Breast epithelium (tissue), 4 donors: Measurements from ENCODE around the gene KAT2B. TPM values are rescaled to one million over a fixed set of nuclear protein-coding genes. Genes with fewer than 3 reads are reported as not detected.

ENCODE experiments used
- DNase-seq, 2 donors: peaks; one replicate each; pipeline ENCODE4 v3.0.0-alpha.2; 2019; ENCODE audit warnings: low spot score in 2 of 2
- H3K27ac ChIP-seq, 2 donors: fragments of 200-600 bp; sonication (generic) in 1 of 2; one replicate each; pipeline ENCODE4 v1.5.1; 2016 to 2019; ENCODE audit warnings: mild to moderate bottlenecking in 1 of 2
- H3K27me3 ChIP-seq, 2 donors: fragments of 200-600 bp; sonication (generic) in 1 of 2; one replicate each; pipeline versions ENCODE4 v1.5.1 to v1.6.0; 2017 to 2019; ENCODE audit warnings: control low read depth in 1 of 2, mild to moderate bottlenecking in 1 of 2
- H3K36me3 ChIP-seq: fragments of 200-600 bp; one replicate; pipeline ENCODE4 v1.5.1; 2019
- H3K4me1 ChIP-seq, 2 donors: fragments of 200-600 bp; sonication (generic); one replicate each; pipeline ENCODE4 v1.5.1; 2016 to 2019; ENCODE audit warnings: control low read depth in 1 of 2
- H3K4me3 ChIP-seq, 3 donors: fragments of 200-600 bp; sonication (generic); 1 replicate in 2 of 3; 2 replicates in 1 of 3; pipeline ENCODE4 v1.5.1; 2016 to 2019; ENCODE audit warnings: mild to moderate bottlenecking in 3 of 3, moderate library complexity in 2 of 3
- H3K9me3 ChIP-seq, 2 donors: fragments of 200-600 bp; sonication (generic) in 1 of 2; one replicate each; pipeline ENCODE4 v1.5.1; 2016 to 2019; ENCODE audit warnings: control low read depth in 1 of 2
- POLR2A ChIP-seq: fragments of 450-650 bp; IDR thresholded peaks from one replicate; pipeline ENCODE4 v1.6.1; 2016; ENCODE audit warnings: antibody characterized with exemption, mild to moderate bottlenecking, moderate library complexity
- POLR2AphosphoS5 ChIP-seq, 3 donors: sonication (generic); formaldehyde crosslinking; IDR thresholded peaks; one replicate each; pipeline ENCODE4 v1.6.1; 2017; ENCODE audit warnings: antibody characterized with exemption in 3 of 3
- intact Hi-C: fragments of 100-400 bp; cut with DNase I; formaldehyde crosslinking; loops from one replicate; pipeline ENCODE4 v1.15.1; 2023; ENCODE audit warnings: low total_unique reads
- total RNA-seq, 3 donors: library from RNA; depleted of rRNA; stranded (reverse); fragments of >200 nt; gene quantifications; one replicate each; pipeline ENCODE4 v1.1.0, GENCODE V29; 2016
- TF ChIP-seq, protein P1 (sequence below), 3 donors: fragments of 450-650 bp; IDR thresholded peaks; one replicate each; pipeline ENCODE4 v1.5.1; 2016 to 2017; ENCODE audit warnings: antibody characterized with exemption in 3 of 3, mild to moderate bottlenecking in 3 of 3, moderate library complexity in 3 of 3

The KAT2B gene
- total RNA-seq, 3 donors from 2014 or later: 22.6 to 34.7 (median 34.0) TPM

DNA sequence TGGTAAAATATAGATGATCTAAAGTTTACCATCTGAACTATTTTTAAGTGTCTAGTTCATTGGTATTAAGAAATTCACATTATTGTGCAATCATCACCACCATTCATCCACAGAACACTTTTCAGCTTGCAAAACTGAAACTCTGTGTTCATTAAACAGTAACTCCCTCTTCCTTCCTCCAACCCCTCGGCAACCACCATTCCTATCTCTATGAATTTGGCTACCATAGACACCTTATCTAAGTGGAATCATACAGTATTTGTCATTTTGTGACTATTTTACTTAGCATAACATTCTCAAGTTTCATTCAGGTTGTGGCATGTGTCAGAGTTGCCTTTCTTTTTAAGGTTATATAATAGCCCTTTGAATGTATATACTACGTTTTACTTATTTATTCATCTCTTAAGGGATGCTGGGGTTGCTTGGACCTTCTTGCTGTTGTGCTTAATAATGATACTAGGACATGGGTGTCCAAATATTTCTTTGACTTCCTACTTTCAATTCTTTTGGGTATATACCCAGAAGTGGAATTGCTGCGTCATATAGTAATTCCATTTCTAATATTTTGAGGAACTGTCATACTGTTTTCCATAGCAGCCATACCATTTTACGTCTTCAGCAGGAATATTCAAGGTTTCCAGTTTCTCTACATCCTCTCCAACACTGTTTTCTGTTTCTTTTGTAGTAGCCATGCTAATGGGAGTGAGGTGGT, 20.9 kb downstream of the KAT2B start:
- peaks cover 2 to 12% of the 10 kb centered on the region in 2 donors for H3K4me1 ChIP-seq
- H3K27ac ChIP-seq: peak overlapping the region; percentile 56 to 60
- H3K9me3 ChIP-seq: no peaks in the 10 kb centered on the region
- intact Hi-C loops: no loop called here
- H3K4me3 ChIP-seq: peak overlapping the region in 1 of 3 donors; percentile 25
- no peaks in the 10 kb centered on the region for H3K27me3 ChIP-seq
- no peak for DNase-seq
- H3K36me3 ChIP-seq: no peaks in the 10 kb centered on the region
- TF ChIP-seq, protein P1, sequence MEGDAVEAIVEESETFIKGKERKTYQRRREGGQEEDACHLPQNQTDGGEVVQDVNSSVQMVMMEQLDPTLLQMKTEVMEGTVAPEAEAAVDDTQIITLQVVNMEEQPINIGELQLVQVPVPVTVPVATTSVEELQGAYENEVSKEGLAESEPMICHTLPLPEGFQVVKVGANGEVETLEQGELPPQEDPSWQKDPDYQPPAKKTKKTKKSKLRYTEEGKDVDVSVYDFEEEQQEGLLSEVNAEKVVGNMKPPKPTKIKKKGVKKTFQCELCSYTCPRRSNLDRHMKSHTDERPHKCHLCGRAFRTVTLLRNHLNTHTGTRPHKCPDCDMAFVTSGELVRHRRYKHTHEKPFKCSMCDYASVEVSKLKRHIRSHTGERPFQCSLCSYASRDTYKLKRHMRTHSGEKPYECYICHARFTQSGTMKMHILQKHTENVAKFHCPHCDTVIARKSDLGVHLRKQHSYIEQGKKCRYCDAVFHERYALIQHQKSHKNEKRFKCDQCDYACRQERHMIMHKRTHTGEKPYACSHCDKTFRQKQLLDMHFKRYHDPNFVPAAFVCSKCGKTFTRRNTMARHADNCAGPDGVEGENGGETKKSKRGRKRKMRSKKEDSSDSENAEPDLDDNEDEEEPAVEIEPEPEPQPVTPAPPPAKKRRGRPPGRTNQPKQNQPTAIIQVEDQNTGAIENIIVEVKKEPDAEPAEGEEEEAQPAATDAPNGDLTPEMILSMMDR (IDR thresholded peaks at IDR 0.05): no peak
- no peak for TF ChIP-seq POLR2AphosphoS5 (IDR thresholded peaks at IDR 0.05)
- TF ChIP-seq POLR2A: no peak

DNA sequence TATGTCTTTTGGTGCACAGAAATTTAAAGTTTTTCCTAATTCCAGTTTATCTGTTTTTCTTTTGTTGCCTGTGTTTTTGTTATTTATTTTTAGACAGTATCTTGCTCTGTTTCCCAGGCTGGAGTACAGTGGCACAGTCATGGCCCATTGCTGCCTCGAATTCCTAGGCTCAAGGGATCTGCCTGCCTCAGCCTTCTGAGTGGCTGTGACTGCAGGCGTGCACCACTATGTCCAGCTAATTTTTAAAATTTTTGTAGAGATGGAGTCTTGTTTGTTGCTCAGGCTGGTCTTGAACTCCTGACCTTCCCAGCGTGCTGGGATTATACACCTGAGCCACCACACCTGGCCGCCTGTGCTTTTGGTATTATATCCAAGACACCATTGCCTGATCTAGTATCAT, 22.8 kb downstream of the KAT2B start:
- H3K4me1 ChIP-seq: no peaks in the 10 kb centered on the region

DNA sequence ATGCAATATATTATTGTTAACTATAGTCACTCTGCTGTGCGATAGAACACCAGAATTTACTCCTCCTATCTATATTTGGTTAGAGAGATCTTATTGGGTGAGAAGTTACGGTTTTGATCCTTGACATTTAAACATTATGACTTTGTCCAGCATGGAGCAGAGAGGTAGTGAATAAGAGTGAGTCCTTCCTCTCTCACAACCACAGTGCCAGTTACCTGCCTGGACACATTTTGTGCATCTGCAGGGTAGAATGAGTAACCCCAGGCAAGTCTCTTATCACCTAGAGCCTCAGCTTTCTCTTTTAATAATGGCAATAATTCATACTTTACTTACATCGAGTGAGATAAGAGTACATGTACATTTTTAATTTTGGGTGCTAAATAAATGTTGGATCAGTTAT, 24.1 kb downstream of the KAT2B start:
- no peaks in the 10 kb centered on the region for H3K9me3 ChIP-seq
- H3K36me3 ChIP-seq: no peaks in the 10 kb centered on the region
- H3K4me1 ChIP-seq: no peaks in the 10 kb centered on the region
- no peaks in the 10 kb centered on the region for H3K27me3 ChIP-seq
- intact Hi-C loops: no loop called here
- TF ChIP-seq POLR2A (no peak), POLR2AphosphoS5 (IDR thresholded peaks at IDR 0.05) (no peak)
- TF ChIP-seq, protein P1 (IDR thresholded peaks at IDR 0.05): no peak
- no peak overlapping the region for H3K27ac ChIP-seq
- DNase-seq: no peak
- H3K4me3 ChIP-seq: no peak overlapping the region

More for the DNA sequence above, 22.8 kb downstream of the KAT2B start:
- no peaks in the 10 kb centered on the region for H3K36me3 ChIP-seq
- TF ChIP-seq, protein P1 (IDR thresholded peaks at IDR 0.05): no peak
- TF ChIP-seq POLR2AphosphoS5 (IDR thresholded peaks at IDR 0.05) (no peak), POLR2A (no peak)
- H3K27me3 ChIP-seq: no peaks in the 10 kb centered on the region
- no peak overlapping the region for H3K4me3 ChIP-seq
- intact Hi-C loops: no loop called here
- H3K9me3 ChIP-seq: no peaks in the 10 kb centered on the region
- no peak for DNase-seq
- H3K27ac ChIP-seq: no peak overlapping the region

DNA sequence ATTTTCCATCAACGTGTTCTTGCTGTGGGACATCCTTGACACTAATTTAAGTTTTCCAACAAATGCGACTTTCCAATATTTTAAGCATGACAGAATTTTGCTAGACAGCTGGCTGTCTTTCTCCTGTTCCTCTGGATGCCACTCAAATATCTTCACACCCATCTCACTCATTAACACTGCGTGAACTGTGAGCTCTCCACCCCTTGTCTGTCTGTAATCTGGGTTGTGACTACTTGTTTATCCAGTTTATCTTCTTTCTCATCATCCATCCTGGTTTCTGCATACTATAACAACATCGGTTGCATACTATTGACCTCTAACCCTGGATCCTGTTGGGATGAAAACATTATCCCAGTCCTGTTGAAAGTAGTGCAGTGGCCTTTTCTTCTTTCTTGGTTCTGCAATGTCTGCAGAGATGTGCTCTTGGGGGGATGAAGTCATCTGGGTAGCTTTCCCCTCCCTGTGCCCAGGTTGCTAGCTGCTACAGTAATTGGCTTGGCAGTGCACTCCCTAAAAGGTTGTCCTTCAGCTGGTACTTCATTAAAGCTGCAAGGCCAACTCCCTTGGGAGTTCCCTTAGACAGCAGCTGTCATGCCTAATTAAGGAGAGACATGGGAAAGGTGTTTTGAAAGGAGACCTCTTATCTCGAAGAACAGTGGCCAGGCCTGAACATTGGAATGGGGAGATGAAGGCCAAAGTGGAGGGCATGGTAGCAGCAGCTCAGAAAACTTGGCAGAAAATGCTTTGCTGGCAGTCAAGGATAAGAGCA, 24.7 kb downstream of the KAT2B start:
- H3K9me3 ChIP-seq: no peaks in the 10 kb centered on the region
- H3K4me1 ChIP-seq: no peaks in the 10 kb centered on the region

More for the DNA sequence above, 24.7 kb downstream of the KAT2B start:
- H3K36me3 ChIP-seq: no peaks in the 10 kb centered on the region
- DNase-seq: no peak
- intact Hi-C loops: no loop called here
- H3K27ac ChIP-seq: no peak overlapping the region
- H3K4me3 ChIP-seq: no peak overlapping the region
- H3K27me3 ChIP-seq: no peaks in the 10 kb centered on the region
- TF ChIP-seq POLR2A (no peak), POLR2AphosphoS5 (IDR thresholded peaks at IDR 0.05) (no peak)
- TF ChIP-seq, protein P1 (IDR thresholded peaks at IDR 0.05): no peak
